GM19193 (cell line): ENCODE measurements around the gene PPFIA2.

Source experiments
- POLR2A ChIP-seq: IDR thresholded peaks from 4 replicates; pipeline ENCODE4 v1.6.1; 2011; ENCODE audit not compliant: insufficient read depth, insufficient read length; ENCODE audit errors: extremely low read depth

The PPFIA2 gene

DNA sequence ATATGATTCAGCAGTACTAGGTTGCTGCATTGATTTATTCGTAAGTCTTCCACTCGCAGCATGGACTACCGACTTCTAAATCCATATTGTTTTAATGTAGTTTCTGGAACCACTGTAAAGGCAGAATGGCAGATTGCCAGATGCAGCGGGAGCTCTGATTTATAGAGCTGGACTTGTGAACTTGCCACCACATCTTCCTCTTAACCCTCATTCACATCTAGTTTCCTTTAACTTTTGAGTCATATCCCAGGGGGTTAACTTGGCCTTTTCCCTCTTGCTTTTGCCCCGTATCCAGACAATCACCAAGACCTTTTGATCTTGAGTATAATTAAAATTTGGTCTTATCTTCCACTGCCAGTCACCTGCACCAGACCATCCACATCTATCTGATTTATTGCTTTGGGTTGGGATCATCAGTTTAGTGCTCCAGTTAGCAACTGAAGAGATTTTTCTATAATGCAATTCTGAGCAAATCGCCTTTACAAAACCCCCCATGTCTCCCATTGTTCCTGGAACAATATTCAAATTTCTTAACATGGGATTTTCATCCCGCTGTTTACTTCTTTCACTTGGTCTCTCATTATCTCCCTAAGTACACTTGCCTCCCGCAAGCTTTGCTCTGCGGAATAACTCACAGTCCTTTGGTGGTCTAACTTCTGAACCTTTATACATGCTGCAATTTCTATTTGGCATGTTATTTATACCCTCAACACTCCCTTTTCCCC is 550.8 kb downstream of the PPFIA2 start:
- no peak for TF ChIP-seq POLR2A
